HG03025 (cell line): ENCODE measurements around the gene TEPSIN.

Source experiments
- ATAC-seq: cut with Tn5 transposase; IDR thresholded peaks from one replicate; pipeline ENCODE4 v1.9.1; 2021; ENCODE audit warnings: mild to moderate bottlenecking, moderate library complexity; ENCODE audit not compliant: unreplicated experiment, low FRiP score

TEPSIN gene, protein sequence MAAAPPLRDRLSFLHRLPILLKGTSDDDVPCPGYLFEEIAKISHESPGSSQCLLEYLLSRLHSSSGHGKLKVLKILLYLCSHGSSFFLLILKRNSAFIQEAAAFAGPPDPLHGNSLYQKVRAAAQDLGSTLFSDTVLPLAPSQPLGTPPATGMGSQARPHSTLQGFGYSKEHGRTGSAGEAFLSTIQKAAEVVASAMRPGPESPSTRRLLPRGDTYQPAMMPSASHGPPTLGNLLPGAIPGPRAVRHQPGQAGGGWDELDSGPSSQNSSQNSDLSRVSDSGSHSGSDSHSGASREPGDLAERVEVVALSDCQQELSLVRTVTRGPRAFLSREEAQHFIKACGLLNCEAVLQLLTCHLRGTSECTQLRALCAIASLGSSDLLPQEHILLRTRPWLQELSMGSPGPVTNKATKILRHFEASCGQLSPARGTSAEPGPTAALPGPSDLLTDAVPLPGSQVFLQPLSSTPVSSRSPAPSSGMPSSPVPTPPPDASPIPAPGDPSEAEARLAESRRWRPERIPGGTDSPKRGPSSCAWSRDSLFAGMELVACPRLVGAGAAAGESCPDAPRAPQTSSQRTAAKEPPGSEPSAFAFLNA

DNA sequence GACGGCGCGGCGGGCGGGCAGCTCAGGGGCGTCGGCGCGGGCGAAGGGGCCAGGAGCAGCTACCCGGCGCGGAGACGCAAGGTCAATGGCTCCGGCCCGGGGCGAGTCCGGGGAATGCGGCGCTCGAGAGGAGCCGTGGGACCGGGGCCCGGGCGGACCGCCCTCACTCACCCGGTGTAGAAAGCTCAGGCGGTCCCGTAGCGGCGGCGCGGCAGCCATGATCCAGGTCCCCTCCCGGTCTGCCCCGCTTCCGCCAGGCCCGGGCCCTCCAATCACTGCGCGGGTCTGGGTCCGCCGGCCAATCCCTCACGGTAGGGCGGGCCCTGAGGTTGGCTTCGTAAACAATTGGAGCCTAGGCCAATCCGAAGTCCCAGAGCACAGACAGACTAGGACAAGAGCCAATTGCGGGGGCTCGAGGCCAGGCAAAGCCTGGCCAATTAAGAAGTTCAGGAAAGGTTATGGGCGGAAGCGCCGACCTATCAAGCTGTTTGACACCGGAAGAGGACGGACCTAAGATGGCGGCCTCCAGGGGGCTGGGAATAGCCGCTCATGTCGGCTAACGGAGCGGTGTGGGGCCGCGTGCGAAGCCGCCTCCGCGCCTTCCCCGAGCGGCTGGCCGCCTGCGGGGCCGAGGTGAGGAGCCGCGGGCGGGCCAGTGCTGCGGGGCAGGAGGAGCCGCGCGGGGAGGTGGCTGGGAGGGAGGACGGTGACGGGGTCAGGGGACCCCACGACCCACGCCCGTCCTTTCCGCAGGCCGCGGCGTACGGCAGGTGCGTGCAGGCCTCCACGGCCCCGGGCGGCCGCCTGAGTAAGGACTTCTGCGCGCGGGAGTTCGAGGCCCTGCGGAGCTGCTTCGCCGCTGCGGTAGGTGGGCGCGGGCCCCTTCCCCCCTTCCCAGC, at the start of gene TEPSIN, which contains the start of gene NDUFAF8:
TSS of gene TEPSIN (minus strand) at position 241 of the 899 bp plus-strand sequence. CDS start at position 219, 22 bp downstream.
TSS of gene NDUFAF8 (plus strand) at position 504 of the 899 bp plus-strand sequence. CDS start at position 550, 46 bp downstream.
- ATAC-seq, result peak; percentile 78

DNA sequence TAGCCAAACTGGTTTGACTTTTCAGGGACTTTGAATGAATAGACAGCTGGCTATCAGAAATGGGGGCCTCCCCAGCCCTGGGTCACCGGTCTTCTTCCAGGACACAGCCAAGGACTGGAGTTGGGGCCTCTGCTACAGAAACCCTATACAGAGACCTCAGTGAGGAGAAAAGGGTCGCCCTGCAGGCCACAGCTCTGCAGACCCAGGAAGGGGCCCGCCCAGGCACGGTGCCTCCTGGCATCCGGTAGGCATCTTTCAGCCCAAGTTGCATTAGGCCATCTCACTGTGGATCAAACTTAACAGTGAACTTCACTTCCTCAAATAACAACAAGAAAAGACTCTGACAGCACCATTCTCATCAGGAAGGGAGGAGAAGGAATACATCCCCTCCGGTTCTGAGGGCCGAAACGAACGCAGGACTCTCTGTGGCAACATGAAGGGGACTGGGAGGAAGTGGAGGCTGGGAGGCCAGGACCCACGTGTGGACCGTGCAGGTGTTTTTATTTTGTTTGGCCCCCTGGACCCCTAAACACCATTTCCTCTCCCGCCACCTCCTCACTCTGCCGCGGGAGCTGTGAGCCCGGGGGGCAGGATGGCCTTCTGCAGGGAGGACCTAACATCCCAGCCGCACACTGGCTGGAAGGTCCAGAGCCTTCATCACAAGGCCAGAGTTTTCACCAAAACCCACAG, 49.0 kb upstream of the TEPSIN start:
- no peak for ATAC-seq

GRCh38 chr17:81287152-81287551, 48.3 kb upstream of the TEPSIN start:
- no peak for ATAC-seq

GRCh38 chr17:81286491-81287145, 47.8 kb upstream of the TEPSIN start:
- ATAC-seq, result no peak

GRCh38 chr17:81285894-81286293, 47.0 kb upstream of the TEPSIN start:
- no peak for ATAC-seq

- ATAC-seq, result no peak
These were observed 46.5 kb upstream of the TEPSIN start for GRCh38 chr17:81285179-81285878.

- no peak for ATAC-seq
These were observed 44.0 kb upstream of the TEPSIN start for GRCh38 chr17:81282876-81283275.

DNA sequence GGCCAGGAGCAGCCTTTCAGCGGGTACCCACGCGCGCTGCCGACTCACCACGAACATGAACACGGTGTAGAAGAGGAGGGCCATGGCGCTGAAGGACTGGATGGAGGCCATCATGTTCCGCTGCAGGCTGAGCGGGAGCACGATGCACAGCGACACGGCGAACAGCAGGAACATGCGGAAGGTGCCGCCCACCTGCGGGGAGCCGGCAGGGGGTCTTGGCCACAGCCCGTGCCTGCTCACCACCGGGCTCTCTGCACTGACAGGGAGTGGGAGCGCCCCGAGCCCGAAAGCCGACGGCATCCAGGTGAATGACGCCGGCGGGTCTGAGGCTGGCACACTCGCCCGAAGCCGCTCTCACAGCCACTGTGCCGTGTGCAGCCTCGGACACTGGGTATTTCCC, 43.3 kb upstream of the TEPSIN start:
- ATAC-seq, result no peak

- ATAC-seq, result no peak
These were observed 41.7 kb upstream of the TEPSIN start for GRCh38 chr17:81280571-81280970.

GRCh38 chr17:81279278-81280275, 40.7 kb upstream of the TEPSIN start:
- no peak for ATAC-seq

DNA sequence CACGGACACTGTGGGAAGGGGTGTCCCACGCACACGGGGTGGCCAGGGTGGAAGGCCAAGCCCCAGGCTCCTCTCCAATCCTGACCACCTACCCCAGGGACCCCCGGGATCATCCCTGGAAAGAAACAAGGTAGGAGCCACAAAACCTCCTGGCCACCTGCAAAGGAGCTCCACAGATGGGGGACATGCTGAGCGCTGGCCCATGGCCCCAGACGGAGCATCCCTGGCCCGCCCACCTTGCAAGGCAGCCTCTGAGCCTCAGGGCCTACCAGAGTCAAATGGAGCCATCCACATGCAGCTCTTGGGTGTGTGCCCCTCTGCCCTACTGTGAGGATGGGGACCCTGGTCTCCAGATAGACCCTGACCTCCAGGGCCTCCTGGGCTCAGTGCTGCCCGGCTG, 40.0 kb upstream of the TEPSIN start:
- no peak for ATAC-seq

- ATAC-seq, result no peak
These were observed 39.3 kb upstream of the TEPSIN start for GRCh38 chr17:81277946-81278693.

DNA sequence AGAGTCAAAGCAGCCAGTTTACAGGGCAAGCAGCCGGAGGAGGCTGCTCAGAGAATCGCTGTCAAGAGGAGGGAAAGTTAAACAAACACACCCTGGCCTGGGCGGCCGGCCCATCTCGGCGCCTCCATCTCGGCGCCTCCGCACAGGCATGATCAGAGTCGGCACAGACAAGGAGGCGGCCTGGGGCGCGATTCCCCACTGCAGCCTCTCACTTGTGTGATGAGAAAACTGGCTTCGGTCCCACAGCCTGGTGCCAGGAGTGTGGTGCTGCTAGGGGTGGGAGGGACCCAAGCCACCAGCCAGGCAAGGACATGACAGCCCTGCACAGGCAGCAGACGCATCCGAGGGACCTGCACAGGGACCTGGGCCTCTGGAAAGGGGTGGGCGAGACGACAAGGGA, 38.6 kb upstream of the TEPSIN start:
- ATAC-seq, result no peak

DNA sequence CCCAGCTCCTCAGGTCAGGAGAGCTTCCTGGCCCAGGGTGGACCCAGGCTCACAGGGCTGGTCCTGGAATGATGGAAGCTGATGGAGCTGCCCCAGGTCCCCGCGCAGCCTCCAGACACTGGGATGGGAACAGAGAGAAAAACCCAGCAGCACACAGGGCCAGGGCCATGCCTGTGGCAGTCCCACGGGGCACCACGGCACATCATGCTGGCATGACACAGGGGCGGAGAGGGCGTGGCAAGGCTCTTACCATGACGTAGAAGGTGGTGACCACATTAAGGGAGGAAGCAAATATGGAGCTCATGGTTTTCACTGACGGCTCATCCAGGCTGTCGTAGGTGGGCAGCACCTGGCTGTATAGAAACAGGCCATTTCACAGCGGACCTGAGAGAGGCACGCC, 37.9 kb upstream of the TEPSIN start:
- no peak for ATAC-seq

GRCh38 chr17:81274471-81274855, 35.6 kb upstream of the TEPSIN start:
- ATAC-seq, result no peak

GRCh38 chr17:81273698-81274470, 35.0 kb upstream of the TEPSIN start:
- ATAC-seq, result no peak

- no peak for ATAC-seq
These were observed 33.8 kb upstream of the TEPSIN start for GRCh38 chr17:81272616-81273015.
